ENCODE data around the gene SPTBN5. TPM values are rescaled to one million over a fixed set of nuclear protein-coding genes. Genes with fewer than 3 reads are reported as not detected.

Gene SPTBN5
- total RNA-seq, 1 experiment from 2014 or later, result 2.5 TPM

DNA sequence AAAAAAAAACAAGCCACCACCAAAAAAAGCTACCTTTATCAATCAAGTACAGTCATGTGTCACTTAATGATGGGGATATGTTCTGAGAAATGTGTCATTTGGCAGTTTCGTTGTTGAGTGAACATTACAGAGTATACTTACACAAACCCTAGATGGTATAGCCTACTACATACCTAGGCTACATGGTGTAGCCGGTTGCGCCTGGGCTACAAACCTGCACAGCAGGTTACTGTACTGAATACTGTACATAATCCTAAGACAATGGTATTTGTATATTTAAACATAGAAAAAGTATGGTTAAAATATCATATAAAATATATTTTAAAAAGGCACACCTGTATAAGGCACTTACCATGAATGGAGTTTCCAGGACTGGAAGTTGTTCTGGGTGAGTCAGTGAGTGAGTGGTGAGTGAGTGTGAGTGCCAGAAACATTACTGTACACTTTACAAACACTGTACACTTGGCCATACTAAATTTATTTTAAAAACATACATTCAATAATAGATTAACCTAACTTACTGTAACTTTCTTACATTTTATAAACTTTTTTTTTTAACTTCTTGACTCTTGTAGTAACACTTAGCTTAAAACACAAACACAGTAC lies 91.9 kb downstream of the SPTBN5 start:
- no peak for TF ChIP-seq CTCF (IDR thresholded peaks at IDR 0.05; ENCODE audit: insufficient read depth in 1 of 2, low read depth in 1 of 2, low read length in 1 of 2, severe bottlenecking in 1 of 2, unreplicated experiment in 1 of 2)
- Histone ChIP-seq H3K4me3 (ENCODE audit: low read depth, low read length) (no peak overlapping the region), H3K36me3 (ENCODE audit: control insufficient read depth, insufficient read depth, low read length) (no peaks in the 10 kb centered on the region; the same call in 1 of the 2 replicates), H3K4me1 (peaks cover 19% of the 10 kb centered on the region), H3K9me3 (no peaks in the 10 kb centered on the region), H3K27me3 (replicated peaks; ENCODE audit: control insufficient read depth, insufficient read depth, low read length) (no peaks in the 10 kb centered on the region)
- no peak for DNase-seq
- BruUV-seq (replicated peaks), result no TSS peak
- Mint-ChIP-seq H3K4me3 (ENCODE audit: unreplicated experiment) (no peak overlapping the region), H3K36me3 (ENCODE audit: insufficient read depth, unreplicated experiment) (peaks cover 12% of the 10 kb centered on the region), H3K27ac (ENCODE audit: unreplicated experiment) (no peak overlapping the region), H3K9me3 (ENCODE audit: unreplicated experiment) (no peaks in the 10 kb centered on the region), H3K27me3 (ENCODE audit: insufficient read depth, unreplicated experiment) (no peaks in the 10 kb centered on the region), H3K4me1 (ENCODE audit: low read depth, unreplicated experiment) (peaks cover 7% of the 10 kb centered on the region)
- POLR2A ChIA-PET, result no interaction called here
- CTCF ChIA-PET, result interaction anchor here (0.6 to 5.9 kb wide), 2 partner anchors 28 to 78 kb away, joined by 3 to 42 read pairs; partner anchors contain the start of gene MAPKBP1
- intact Hi-C loops (cut with micrococcal nuclease; ENCODE audit: unreplicated experiment), result no loop called here

DNA sequence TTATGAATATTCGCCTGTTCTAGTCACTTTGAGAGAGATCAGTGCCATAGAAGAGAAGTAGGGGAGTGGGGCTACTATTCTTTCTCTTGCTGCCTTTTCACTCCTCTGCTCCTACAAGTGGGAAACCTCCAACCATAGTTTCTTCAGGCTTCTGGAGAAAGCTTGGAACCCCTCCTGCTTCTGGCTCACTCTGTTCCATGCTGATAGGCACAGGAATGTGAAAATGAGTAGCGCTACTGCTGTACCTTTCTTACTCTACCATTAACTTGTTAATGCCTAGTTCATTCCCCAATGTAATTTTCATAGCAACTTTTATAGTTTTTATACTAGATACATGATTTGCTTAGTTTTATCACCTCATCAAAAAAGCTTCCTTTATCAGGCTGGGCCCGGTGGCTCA lies 92.7 kb downstream of the SPTBN5 start:
- CTCF ChIA-PET, result no interaction called here
- H3K4me1 ChIP-seq, result peaks cover 20% of the 10 kb centered on the region

GRCh38 chr15:41799488-41799805 lies 94.4 kb downstream of the SPTBN5 start:
- no peaks in the 10 kb centered on the region for H3K9me3 ChIP-seq
- Mint-ChIP-seq H3K4me1 (ENCODE audit: low read depth, unreplicated experiment) (peaks cover 7% of the 10 kb centered on the region), H3K27me3 (ENCODE audit: insufficient read depth, unreplicated experiment) (no peaks in the 10 kb centered on the region), H3K36me3 (ENCODE audit: insufficient read depth, unreplicated experiment) (peaks cover 12% of the 10 kb centered on the region), H3K27ac (ENCODE audit: unreplicated experiment) (no peak overlapping the region), H3K9me3 (ENCODE audit: unreplicated experiment) (no peaks in the 10 kb centered on the region), H3K4me3 (ENCODE audit: unreplicated experiment) (no peak overlapping the region)
- peaks cover 20% of the 10 kb centered on the region for H3K4me1 ChIP-seq
- intact Hi-C loops (cut with micrococcal nuclease; ENCODE audit: unreplicated experiment), result no loop called here
- no peak for TF ChIP-seq CTCF (IDR thresholded peaks at IDR 0.05; ENCODE audit: insufficient read depth in 1 of 2, low read depth in 1 of 2, low read length in 1 of 2, severe bottlenecking in 1 of 2, unreplicated experiment in 1 of 2)
- ChIA-PET POLR2A (no interaction called here), CTCF (no interaction called here)
- no peaks in the 10 kb centered on the region; the same call in 1 of the 2 replicates for H3K36me3 ChIP-seq (ENCODE audit: control insufficient read depth, insufficient read depth, low read length)
- no peak overlapping the region for H3K4me3 ChIP-seq (ENCODE audit: low read depth, low read length)
- no peaks in the 10 kb centered on the region for H3K27me3 ChIP-seq (replicated peaks; ENCODE audit: control insufficient read depth, insufficient read depth, low read length)
- BruUV-seq (replicated peaks), result no TSS peak
- DNase-seq, result no peak

More for the DNA sequence above, 92.7 kb downstream of the SPTBN5 start:
- Mint-ChIP-seq H3K27ac (ENCODE audit: unreplicated experiment) (no peak overlapping the region), H3K9me3 (ENCODE audit: unreplicated experiment) (no peaks in the 10 kb centered on the region), H3K4me1 (ENCODE audit: low read depth, unreplicated experiment) (peaks cover 7% of the 10 kb centered on the region), H3K4me3 (ENCODE audit: unreplicated experiment) (no peak overlapping the region), H3K27me3 (ENCODE audit: insufficient read depth, unreplicated experiment) (no peaks in the 10 kb centered on the region), H3K36me3 (ENCODE audit: insufficient read depth, unreplicated experiment) (peaks cover 12% of the 10 kb centered on the region)
- Histone ChIP-seq H3K27me3 (replicated peaks; ENCODE audit: control insufficient read depth, insufficient read depth, low read length) (no peaks in the 10 kb centered on the region), H3K36me3 (ENCODE audit: control insufficient read depth, insufficient read depth, low read length) (no peaks in the 10 kb centered on the region; the same call in 1 of the 2 replicates), H3K9me3 (no peaks in the 10 kb centered on the region), H3K4me3 (ENCODE audit: low read depth, low read length) (no peak overlapping the region)
- BruUV-seq (replicated peaks), result no TSS peak
- intact Hi-C loops (cut with micrococcal nuclease; ENCODE audit: unreplicated experiment), result no loop called here
- DNase-seq, result no peak
- no peak for TF ChIP-seq CTCF (IDR thresholded peaks at IDR 0.05; ENCODE audit: insufficient read depth in 1 of 2, low read depth in 1 of 2, low read length in 1 of 2, severe bottlenecking in 1 of 2, unreplicated experiment in 1 of 2)
- POLR2A ChIA-PET, result no interaction called here

All from Caco-2 (cell line).